Measurements from ENCODE around the gene ARHGAP1. TPM values are rescaled to one million over a fixed set of nuclear protein-coding genes. Genes with fewer than 3 reads are reported as not detected.

ARHGAP1 gene
- total and polyA plus RNA-seq, 2 donors (not counting 3 experiments of a cell fraction or from before 2014, with no cell fraction given): 30.9 to 58.2 TPM

DNA sequence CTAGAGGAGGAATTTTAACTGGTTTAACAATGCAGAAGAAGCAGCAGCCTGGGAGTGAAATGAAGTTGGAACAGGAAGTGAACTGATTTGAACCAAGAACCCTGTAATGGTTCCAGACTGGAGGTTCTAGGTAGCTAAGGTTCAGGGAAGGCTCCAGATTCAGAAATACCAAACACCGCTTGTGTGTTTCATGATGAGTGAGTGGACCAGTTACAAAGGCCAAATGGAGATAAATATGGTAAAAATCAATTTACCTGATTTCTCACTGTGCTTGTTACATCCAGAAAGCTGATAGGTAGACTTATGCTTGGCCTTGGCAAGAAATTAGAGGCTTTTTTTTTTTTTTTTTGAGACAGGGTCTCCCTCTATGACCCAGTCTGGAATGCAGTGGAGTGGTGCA is 70.2 kb downstream of the ARHGAP1 start:
- intact Hi-C loops (cut with micrococcal nuclease) (no loop called here), dilution Hi-C loops (cut with MboI; ENCODE audit: extremely low pct_ligation_motif_present, low sequenced_read_pairs) (no loop called here)
- TF ChIP-seq JUN (IDR thresholded peaks at IDR 0.05; ENCODE audit: borderline replicate concordance, insufficient read depth, insufficient read length, low read depth): no peak
- TF ChIP-seq CTCF (IDR thresholded peaks at IDR 0.05; ENCODE audit: extremely low read depth in 1 of 2, insufficient read depth in 1 of 2, low read depth in 1 of 2, low read length in 2 of 2): no peak
- no peak for TF ChIP-seq GATA2 (IDR thresholded peaks at IDR 0.05; ENCODE audit: insufficient read depth, insufficient read length, low read depth, low read length)
- TF ChIP-seq EZH2 (IDR thresholded peaks at IDR 0.05; ENCODE audit: borderline replicate concordance, low read depth, low read length, severe bottlenecking): no peak
- Histone ChIP-seq H3K9me1 (replicated peaks; ENCODE audit: control insufficient read depth, extremely low read depth, insufficient read depth, low read length) (no peaks in the 10 kb centered on the region), H3K79me2 (ENCODE audit: control insufficient read depth, insufficient read depth, low read length) (peaks cover 3% of the 10 kb centered on the region), H2AFZ (ENCODE audit: low read depth, low read length) (no peak overlapping the region), H3K36me3 (ENCODE audit: control insufficient read depth in 2 of 2, extremely low read depth in 1 of 2, insufficient read depth in 2 of 2, low read length in 2 of 2) (peaks cover 6 to 8% of the 10 kb centered on the region in 2 experiments), H3K4me1 (ENCODE audit: control insufficient read depth, extremely low read depth, insufficient read depth, low read length) (no peaks in the 10 kb centered on the region), H4K20me1 (replicated peaks; ENCODE audit: control insufficient read depth, extremely low read depth, insufficient read depth, low read length) (no peaks in the 10 kb centered on the region), H3K27me3 (ENCODE audit: control insufficient read depth in 2 of 2, insufficient read depth in 2 of 2, low read length in 2 of 2) (no peaks in the 10 kb centered on the region), H3K9ac (replicated peaks; ENCODE audit: extremely low read depth, insufficient read depth, low read length) (no peak overlapping the region), H3K4me2 (ENCODE audit: insufficient read depth, low read length) (no peak overlapping the region), H3K27ac (ENCODE audit: insufficient read depth, low read depth, low read length) (no peak overlapping the region), H3K4me3 (replicated peaks in 1 of 3; ENCODE audit: insufficient read depth in 1 of 3, low read depth in 1 of 3, low read length in 3 of 3) (no peak overlapping the region), H3K9me3 (replicated peaks; ENCODE audit: control insufficient read depth, insufficient read depth, low read length) (no peaks in the 10 kb centered on the region)
- no peak for DNase-seq (ENCODE audit: low read depth, low spot score)
- FAIRE-seq: no peak
- no TSS peak for BruUV-seq (replicated peaks)
- ChIA-PET POLR2A (no interaction called here), CTCF (interaction anchor here (0.6 to 1.3 kb wide), 3 partner anchors 12 to 159 kb away, joined by 3 to 4 read pairs (median 3); no protein-coding TSS in a partner anchor)

DNA sequence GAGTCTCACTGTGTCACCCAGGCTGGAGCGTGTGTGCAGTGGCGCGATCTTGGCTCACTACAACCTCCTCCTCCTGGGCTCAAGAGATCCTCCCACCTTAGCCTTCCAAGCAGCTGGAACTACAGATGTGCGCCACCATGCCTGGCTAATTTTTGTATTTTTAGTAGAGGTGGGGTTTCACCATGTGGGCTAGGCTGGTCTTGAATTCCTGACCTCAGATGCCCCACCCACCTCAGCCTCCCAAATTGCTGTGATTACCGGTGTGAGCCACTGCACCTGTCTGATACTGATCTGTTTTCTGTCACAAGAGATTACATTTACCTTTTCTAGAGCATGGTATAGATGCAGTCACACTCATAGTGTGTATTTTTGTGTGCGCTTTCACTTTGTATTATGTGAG is 71.5 kb downstream of the ARHGAP1 start:
- FAIRE-seq (no peak), DNase-seq (ENCODE audit: low read depth, low spot score) (no peak)
- Histone ChIP-seq H3K9ac (replicated peaks; ENCODE audit: extremely low read depth, insufficient read depth, low read length) (no peak overlapping the region), H4K20me1 (replicated peaks; ENCODE audit: control insufficient read depth, extremely low read depth, insufficient read depth, low read length) (no peaks in the 10 kb centered on the region), H3K27ac (ENCODE audit: insufficient read depth, low read depth, low read length) (no peak overlapping the region), H3K36me3 (ENCODE audit: control insufficient read depth in 2 of 2, extremely low read depth in 1 of 2, insufficient read depth in 2 of 2, low read length in 2 of 2) (peaks cover 7 to 8% of the 10 kb centered on the region in 2 experiments), H3K4me3 (replicated peaks in 1 of 3; ENCODE audit: insufficient read depth in 1 of 3, low read depth in 1 of 3, low read length in 3 of 3) (no peak overlapping the region), H3K27me3 (ENCODE audit: control insufficient read depth in 2 of 2, insufficient read depth in 2 of 2, low read length in 2 of 2) (no peaks in the 10 kb centered on the region), H3K79me2 (ENCODE audit: control insufficient read depth, insufficient read depth, low read length) (peaks cover 3% of the 10 kb centered on the region), H2AFZ (ENCODE audit: low read depth, low read length) (no peak overlapping the region), H3K4me1 (ENCODE audit: control insufficient read depth, extremely low read depth, insufficient read depth, low read length) (no peaks in the 10 kb centered on the region), H3K4me2 (ENCODE audit: insufficient read depth, low read length) (no peak overlapping the region), H3K9me3 (replicated peaks; ENCODE audit: control insufficient read depth, insufficient read depth, low read length) (no peaks in the 10 kb centered on the region), H3K9me1 (replicated peaks; ENCODE audit: control insufficient read depth, extremely low read depth, insufficient read depth, low read length) (no peaks in the 10 kb centered on the region)
- ChIA-PET POLR2A (no interaction called here), CTCF (interaction anchor here (1.0 kb wide), 1 partner anchor 10 kb away, joined by 4 read pairs; no protein-coding TSS in a partner anchor)
- BruUV-seq (replicated peaks): no TSS peak
- intact Hi-C loops (cut with micrococcal nuclease): no loop called here
- dilution Hi-C loops (cut with MboI; ENCODE audit: extremely low pct_ligation_motif_present, low sequenced_read_pairs): no loop called here
- TF ChIP-seq POLR2AphosphoS5 (IDR thresholded peaks at IDR 0.05; ENCODE audit: insufficient read depth, low read depth, low read length) (no peak), MYC (IDR thresholded peaks at IDR 0.05; ENCODE audit: low read depth, low read length) (no peak), CTCF (IDR thresholded peaks at IDR 0.05; ENCODE audit: extremely low read depth in 1 of 2, insufficient read depth in 1 of 2, low read depth in 1 of 2, low read length in 2 of 2) (no peak), POLR2A (IDR thresholded peaks at IDR 0.05; ENCODE audit: low read depth, low read length) (no peak)
